ENCODE results near the gene PRR16.

The PRR16 gene

GRCh38 chr5:120631611-120632010 is 167.5 kb downstream of the PRR16 start:
- TF ChIP-seq FOXP2 (optimal IDR thresholded peaks at IDR 0.05; ENCODE audit: borderline replicate concordance, extremely low read depth, extremely low read length, insufficient read depth) (no peak), SIN3A (IDR thresholded peaks at IDR 0.05; ENCODE audit: borderline replicate concordance, insufficient read depth, low read length) (no peak), TAF1 (IDR thresholded peaks at IDR 0.05; ENCODE audit: borderline replicate concordance, insufficient read depth, low read length) (no peak), POLR2AphosphoS5 (IDR thresholded peaks at IDR 0.05; ENCODE audit: low read depth, low read length) (no peak)
- TF ChIP-seq, protein P1, sequence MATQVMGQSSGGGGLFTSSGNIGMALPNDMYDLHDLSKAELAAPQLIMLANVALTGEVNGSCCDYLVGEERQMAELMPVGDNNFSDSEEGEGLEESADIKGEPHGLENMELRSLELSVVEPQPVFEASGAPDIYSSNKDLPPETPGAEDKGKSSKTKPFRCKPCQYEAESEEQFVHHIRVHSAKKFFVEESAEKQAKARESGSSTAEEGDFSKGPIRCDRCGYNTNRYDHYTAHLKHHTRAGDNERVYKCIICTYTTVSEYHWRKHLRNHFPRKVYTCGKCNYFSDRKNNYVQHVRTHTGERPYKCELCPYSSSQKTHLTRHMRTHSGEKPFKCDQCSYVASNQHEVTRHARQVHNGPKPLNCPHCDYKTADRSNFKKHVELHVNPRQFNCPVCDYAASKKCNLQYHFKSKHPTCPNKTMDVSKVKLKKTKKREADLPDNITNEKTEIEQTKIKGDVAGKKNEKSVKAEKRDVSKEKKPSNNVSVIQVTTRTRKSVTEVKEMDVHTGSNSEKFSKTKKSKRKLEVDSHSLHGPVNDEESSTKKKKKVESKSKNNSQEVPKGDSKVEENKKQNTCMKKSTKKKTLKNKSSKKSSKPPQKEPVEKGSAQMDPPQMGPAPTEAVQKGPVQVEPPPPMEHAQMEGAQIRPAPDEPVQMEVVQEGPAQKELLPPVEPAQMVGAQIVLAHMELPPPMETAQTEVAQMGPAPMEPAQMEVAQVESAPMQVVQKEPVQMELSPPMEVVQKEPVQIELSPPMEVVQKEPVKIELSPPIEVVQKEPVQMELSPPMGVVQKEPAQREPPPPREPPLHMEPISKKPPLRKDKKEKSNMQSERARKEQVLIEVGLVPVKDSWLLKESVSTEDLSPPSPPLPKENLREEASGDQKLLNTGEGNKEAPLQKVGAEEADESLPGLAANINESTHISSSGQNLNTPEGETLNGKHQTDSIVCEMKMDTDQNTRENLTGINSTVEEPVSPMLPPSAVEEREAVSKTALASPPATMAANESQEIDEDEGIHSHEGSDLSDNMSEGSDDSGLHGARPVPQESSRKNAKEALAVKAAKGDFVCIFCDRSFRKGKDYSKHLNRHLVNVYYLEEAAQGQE (IDR thresholded peaks at IDR 0.05; ENCODE audit: insufficient read depth in 1 of 2, low read depth in 2 of 2, low read length in 2 of 2), result no peak

- TF ChIP-seq, protein P1 (IDR thresholded peaks at IDR 0.05; ENCODE audit: insufficient read depth in 1 of 2, low read depth in 2 of 2, low read length in 2 of 2), result no peak
These were observed 168.3 kb downstream of the PRR16 start for GRCh38 chr5:120632430-120632829.

DNA sequence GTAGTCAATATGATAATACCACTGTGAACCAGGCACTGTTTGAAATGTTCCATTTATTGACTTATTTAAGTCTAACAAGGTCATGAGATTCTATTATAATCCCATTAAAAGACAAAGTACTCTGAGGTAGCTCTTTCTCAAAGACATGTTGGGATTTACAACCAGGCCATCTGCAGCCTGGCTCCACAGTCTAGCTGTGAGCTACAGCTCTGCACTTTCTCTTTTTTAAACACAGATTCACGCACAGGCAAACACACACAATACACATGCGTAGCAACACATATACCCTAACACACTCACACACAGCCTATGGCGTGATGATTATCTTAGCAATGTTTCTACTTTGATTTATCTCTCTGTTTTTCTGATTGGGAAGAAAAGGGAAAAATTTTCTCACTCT is 174.3 kb downstream of the PRR16 start:
- TF ChIP-seq FOXP2 (optimal IDR thresholded peaks at IDR 0.05; ENCODE audit: borderline replicate concordance, extremely low read depth, extremely low read length, insufficient read depth), result no peak
- TF ChIP-seq SIN3A (IDR thresholded peaks at IDR 0.05; ENCODE audit: borderline replicate concordance, insufficient read depth, low read length), result no peak
- TF ChIP-seq TAF1 (IDR thresholded peaks at IDR 0.05; ENCODE audit: borderline replicate concordance, insufficient read depth, low read length), result no peak
- TF ChIP-seq, protein P1 (IDR thresholded peaks at IDR 0.05; ENCODE audit: insufficient read depth in 1 of 2, low read depth in 2 of 2, low read length in 2 of 2), result no peak
- TF ChIP-seq POLR2AphosphoS5 (IDR thresholded peaks at IDR 0.05; ENCODE audit: low read depth, low read length), result no peak

GRCh38 chr5:120640778-120641177 is 176.7 kb downstream of the PRR16 start:
- no peak for TF ChIP-seq SIN3A (IDR thresholded peaks at IDR 0.05; ENCODE audit: borderline replicate concordance, insufficient read depth, low read length)
- no peak for TF ChIP-seq FOXP2 (optimal IDR thresholded peaks at IDR 0.05; ENCODE audit: borderline replicate concordance, extremely low read depth, extremely low read length, insufficient read depth)
- no peak for TF ChIP-seq POLR2AphosphoS5 (IDR thresholded peaks at IDR 0.05; ENCODE audit: low read depth, low read length)
- TF ChIP-seq, protein P1 (IDR thresholded peaks at IDR 0.05; ENCODE audit: insufficient read depth in 1 of 2, low read depth in 2 of 2, low read length in 2 of 2), result no peak
- no peak for TF ChIP-seq TAF1 (IDR thresholded peaks at IDR 0.05; ENCODE audit: borderline replicate concordance, insufficient read depth, low read length)

- TF ChIP-seq POLR2AphosphoS5 (IDR thresholded peaks at IDR 0.05; ENCODE audit: low read depth, low read length) (no peak), SIN3A (IDR thresholded peaks at IDR 0.05; ENCODE audit: borderline replicate concordance, insufficient read depth, low read length) (no peak), TAF1 (IDR thresholded peaks at IDR 0.05; ENCODE audit: borderline replicate concordance, insufficient read depth, low read length) (no peak), FOXP2 (optimal IDR thresholded peaks at IDR 0.05; ENCODE audit: borderline replicate concordance, extremely low read depth, extremely low read length, insufficient read depth) (no peak)
- TF ChIP-seq, protein P1 (IDR thresholded peaks at IDR 0.05; ENCODE audit: insufficient read depth in 1 of 2, low read depth in 2 of 2, low read length in 2 of 2), result no peak
These were observed 180.4 kb downstream of the PRR16 start for GRCh38 chr5:120644516-120644915.
